CD4-positive, alpha-beta T cell treated with Interleukin-2 at 100 ng/mL for 4 hours (primary cell): Measurements from ENCODE around the gene CFAP46.
"Not testable (repeated sequence)": the region's sequence is repeated elsewhere in the genome, so short reads cannot be mapped to it uniquely, and the experiment has no call there.

Experiments used
- DNase-seq: peaks from one replicate; pipeline ENCODE4 v3.0.0-alpha.2; 2020; ENCODE audit warnings: low spot score

Gene CFAP46

DNA sequence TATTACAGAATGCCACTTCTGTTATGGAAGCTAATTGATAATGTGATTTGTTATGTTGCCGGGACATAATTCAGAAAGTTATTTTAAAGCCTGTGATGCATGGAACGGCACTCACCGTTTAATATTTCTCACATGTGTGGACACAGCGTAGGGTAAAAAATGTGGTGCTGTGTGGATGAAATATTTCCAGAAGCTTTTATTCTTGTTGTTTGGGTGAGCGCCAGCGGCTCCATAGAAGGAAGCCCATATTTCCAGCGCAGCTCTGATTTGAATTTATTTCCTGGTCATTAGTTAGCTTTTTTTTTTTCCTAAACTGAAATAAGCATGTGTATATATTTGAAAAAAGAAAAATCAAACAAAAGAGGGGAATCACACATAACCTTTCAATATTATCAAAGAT lies 136.3 kb downstream of the CFAP46 start:
- DNase-seq: no peak

DNA sequence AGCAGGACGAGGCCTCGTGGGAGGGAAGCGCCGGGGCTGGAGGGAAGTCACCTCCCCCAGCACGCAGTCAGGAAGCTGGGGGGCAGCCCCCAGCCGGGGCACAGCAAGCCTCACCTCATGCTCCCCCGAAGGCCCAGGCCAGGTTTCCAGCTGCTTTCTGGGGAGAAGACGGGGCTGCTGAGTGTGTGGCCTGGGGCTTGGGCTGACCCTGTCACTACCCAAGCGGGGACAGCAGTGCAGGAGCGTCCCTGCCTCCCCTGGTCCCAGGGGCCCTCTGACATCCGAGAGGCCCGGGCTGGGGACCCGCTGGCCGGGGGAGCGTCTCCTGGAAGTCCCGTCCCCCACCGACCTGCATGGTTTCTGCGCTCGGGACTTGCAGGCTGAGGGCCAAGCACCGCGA lies 136.8 kb downstream of the CFAP46 start:
- no peak for DNase-seq

- no peak for DNase-seq
Measured at GRCh38 chr10:132804785-132805426, 137.5 kb downstream of the CFAP46 start.

- DNase-seq: no peak
Measured at GRCh38 chr10:132804287-132804686, 138.1 kb downstream of the CFAP46 start.

- DNase-seq: no peak
Measured at GRCh38 chr10:132803416-132804210, 138.8 kb downstream of the CFAP46 start.

DNA sequence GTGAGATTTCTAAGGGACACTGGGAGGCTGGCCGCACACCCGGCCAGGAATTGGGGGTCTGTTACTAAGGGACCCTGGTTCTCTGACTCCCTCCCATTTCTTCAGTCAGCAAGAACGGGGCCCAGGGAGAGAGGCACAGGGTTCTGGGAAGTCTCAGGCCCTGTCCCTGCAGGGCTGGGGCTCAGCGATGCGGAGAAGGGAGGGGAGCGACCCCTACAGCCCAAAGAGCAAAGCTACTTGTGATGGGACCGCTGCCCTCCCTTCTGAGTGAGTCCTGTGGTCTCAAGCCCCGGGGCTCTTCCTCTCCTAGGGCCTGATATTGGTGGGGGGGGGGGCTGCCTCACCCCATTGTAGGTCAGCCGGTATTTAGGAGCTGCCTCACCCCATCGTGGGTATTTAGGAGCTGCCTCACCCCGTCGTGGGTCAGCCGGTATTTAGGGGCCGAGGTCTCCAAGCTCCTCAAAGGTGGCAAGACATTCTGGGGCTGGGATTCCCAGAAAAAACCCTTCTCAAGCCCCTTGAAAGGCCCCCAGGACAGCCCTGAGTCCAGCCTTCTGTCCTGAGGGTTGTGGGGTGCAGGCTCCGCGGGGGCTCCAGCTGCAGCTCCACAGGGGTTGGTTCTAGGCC lies 139.6 kb downstream of the CFAP46 start:
- no peak for DNase-seq

GRCh38 chr10:132802048-132802447 lies 140.3 kb downstream of the CFAP46 start:
- DNase-seq: no peak

GRCh38 chr10:132799865-132800264 lies 142.5 kb downstream of the CFAP46 start:
- no peak for DNase-seq

DNA sequence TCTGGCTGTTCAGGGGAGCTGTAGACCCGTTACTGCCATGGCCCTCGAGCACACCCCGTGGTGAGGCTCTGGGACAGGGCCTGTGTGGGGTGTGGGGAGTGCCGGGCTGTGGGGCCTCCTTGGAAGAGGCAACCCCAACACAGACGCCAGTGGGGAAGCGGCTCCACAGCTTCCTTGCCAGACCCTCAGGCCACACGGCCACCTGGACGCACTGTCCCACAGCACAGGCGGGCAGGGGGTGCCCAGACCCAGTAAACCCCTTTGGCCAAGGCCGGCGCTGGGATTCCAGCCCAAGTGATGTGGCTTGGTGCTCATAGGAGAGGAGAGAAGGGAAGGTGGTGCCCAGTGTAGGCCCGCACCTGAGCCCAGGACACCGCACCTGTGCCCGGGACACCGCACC lies 143.5 kb downstream of the CFAP46 start:
- no peak for DNase-seq

- DNase-seq: no peak
Measured at GRCh38 chr10:132798403-132798802, 144.0 kb downstream of the CFAP46 start.

- DNase-seq: not testable (repeated sequence)
Measured at GRCh38 chr10:132797986-132798385, 144.4 kb downstream of the CFAP46 start.

DNA sequence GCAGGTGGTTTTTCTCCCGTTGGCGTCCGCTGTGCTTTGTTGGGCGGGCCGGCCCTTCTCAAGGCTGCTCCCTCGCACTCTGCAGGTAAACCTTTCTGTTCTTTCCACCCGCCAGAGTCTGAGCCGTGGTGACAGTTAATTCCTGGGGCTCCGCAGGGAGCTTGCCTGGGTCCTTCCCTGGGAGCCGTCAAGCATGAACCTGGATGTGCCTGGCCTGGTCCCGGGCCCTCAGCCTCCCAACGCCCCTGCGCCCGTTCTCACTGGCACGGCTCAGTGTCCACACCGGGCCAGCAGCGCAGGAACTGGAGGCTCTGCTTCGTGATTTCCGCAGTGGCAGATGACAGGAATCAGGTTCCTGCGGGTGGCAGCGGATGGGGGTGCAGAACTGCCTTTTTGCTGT lies 145.5 kb downstream of the CFAP46 start:
- DNase-seq: no peak

DNA sequence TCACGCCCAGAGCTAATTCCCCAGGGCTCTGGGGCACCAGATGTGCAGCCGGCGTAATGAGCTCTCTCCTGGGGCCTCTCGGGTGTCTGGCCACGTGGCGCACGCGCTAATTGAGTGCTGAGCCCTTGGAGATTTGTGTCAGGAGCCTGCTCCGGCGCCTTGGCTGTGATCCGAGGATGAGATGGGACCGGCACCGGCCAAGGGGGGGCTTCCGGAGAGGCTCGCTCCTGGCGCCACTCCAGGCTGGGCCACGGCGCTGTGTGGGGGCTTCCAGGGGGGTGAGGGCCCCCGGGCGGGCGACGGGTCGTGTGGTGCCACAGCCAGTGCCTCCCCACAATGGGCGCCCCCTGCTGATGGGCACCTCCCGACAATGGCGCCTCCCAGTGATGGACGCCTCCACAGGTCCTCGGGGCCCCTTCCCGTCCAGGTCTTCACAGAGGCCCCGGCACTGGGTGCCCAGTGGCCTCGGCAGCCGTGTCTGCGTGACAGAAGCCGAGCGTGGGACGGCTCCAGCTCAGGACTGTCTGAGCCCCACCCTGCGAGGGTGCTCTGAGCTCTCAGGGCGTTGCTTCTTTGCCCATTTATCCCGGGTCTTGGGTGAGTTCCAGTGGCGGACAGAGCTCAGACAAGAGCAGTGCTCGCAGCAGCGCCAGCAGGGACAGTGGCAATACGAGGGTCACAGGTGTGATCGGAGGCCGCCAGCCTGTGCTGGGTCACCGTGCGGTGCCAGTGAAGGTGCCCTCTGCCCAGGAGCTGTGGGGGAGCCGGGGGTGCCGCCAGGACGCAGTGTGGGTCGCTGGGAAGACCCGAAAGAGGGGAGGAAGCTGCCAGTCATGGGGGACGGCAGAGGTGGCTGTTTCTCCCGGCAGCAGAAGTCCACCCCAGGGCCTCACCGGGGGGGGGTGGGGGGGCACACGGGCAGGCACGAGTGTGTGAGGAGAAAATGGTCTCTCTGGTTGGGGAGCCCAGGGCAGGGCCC lies 148.2 kb downstream of the CFAP46 start:
- DNase-seq: no peak

GRCh38 chr10:132793213-132793612 lies 149.2 kb downstream of the CFAP46 start:
- no peak for DNase-seq

DNA sequence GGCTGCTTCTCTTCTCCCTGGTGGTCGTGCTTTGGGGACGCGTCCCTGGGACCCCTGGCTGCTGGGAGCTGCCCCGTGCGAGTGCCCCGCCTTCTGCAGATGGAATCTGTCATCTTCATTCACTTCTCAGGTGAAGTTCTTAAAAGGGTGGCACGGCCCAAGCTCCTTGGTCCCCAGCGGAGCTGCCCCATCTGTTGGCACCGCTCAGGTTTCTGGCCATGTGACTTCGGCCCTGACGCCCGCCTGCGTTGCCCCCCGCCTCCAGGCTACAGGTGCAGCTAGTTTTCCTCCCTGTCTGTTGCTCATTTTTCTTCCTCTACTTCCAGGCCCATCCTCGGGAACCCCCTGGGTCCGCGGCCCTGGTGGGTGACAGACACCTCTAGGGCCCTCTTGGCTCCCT lies 149.6 kb downstream of the CFAP46 start:
- DNase-seq: no peak

GRCh38 chr10:132792099-132792498 lies 150.3 kb downstream of the CFAP46 start:
- DNase-seq: not testable (repeated sequence)

- DNase-seq: no peak
Measured at GRCh38 chr10:132790934-132791829, 151.2 kb downstream of the CFAP46 start.

- no peak for DNase-seq
Measured at GRCh38 chr10:132790470-132790869, 151.9 kb downstream of the CFAP46 start.

DNA sequence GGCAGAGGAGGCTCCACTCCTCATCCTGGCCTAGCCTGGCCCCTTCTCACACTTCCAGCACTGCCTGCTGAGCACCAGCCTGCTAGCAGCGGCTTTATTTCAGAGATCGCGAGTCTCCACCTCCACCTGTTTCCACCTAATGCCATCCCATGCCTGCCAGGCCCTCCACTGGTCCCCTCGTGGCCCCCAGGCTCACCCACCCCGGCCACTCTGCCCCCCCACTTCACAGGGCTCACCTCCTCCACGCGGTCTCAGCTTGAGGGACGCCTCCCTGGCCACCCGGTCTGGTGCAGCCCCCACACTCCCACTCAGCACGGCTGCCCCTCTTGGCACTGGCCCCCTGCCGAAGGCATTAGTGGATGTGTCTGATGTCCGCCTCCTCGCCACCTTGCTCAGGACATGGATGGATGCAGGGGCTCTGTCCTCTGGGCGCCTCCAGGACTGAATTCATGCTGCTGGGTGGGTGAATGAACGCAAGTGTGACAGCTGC lies 152.7 kb downstream of the CFAP46 start:
- no peak for DNase-seq

DNA sequence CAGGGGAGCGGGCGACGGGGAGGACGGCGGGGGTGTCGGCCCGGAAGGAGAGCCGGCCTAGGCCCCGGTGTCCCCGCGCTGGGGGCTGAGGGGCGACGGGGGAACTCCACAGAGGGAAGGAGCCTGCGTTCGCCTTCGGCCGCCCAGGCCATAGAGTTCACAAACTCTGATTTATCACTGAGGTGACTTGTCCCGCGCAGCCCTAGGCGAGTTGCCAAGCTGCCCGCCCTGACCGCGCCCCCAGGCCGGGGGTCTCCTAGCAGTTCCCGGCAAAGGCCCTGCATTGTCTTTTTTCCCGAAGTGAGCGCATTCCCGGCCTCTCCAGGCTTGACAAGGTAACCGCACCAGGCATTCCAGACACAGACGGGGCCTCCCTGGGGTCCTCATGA lies 153.5 kb downstream of the CFAP46 start:
- DNase-seq: no peak
